ENCODE results near the gene TERC.

Gene TERC

GRCh38 chr3:169772305-169772896, 7.5 kb upstream of the TERC start:
- Histone ChIP-seq H3K36me3 (ENCODE audit: control insufficient read depth in 2 of 2, insufficient read depth in 2 of 2, low read length in 2 of 2) (peaks cover 13 to 19% of the 10 kb centered on the region in 2 donors), H3K9me3 (ENCODE audit: control insufficient read depth in 2 of 2, low read length in 2 of 2) (no peaks in the 10 kb centered on the region), H3K9ac (ENCODE audit: low read depth in 1 of 2, low read length in 2 of 2) (peak overlapping the region; percentile 95 to 99), H3K4me3 (ENCODE audit: low read length in 2 of 2) (peak overlapping the region; percentile 79 to 86), H3K27me3 (ENCODE audit: control insufficient read depth in 2 of 2, insufficient read depth in 2 of 2, low read length in 2 of 2) (no peaks in the 10 kb centered on the region), H3K4me1 (ENCODE audit: control insufficient read depth in 2 of 2, insufficient read depth in 2 of 2, low read length in 2 of 2) (peaks cover 11 to 14% of the 10 kb centered on the region in 2 donors), H3K27ac (ENCODE audit: low read depth in 2 of 2, low read length in 2 of 2) (peak overlapping the region; percentile 99 to 100)

DNA sequence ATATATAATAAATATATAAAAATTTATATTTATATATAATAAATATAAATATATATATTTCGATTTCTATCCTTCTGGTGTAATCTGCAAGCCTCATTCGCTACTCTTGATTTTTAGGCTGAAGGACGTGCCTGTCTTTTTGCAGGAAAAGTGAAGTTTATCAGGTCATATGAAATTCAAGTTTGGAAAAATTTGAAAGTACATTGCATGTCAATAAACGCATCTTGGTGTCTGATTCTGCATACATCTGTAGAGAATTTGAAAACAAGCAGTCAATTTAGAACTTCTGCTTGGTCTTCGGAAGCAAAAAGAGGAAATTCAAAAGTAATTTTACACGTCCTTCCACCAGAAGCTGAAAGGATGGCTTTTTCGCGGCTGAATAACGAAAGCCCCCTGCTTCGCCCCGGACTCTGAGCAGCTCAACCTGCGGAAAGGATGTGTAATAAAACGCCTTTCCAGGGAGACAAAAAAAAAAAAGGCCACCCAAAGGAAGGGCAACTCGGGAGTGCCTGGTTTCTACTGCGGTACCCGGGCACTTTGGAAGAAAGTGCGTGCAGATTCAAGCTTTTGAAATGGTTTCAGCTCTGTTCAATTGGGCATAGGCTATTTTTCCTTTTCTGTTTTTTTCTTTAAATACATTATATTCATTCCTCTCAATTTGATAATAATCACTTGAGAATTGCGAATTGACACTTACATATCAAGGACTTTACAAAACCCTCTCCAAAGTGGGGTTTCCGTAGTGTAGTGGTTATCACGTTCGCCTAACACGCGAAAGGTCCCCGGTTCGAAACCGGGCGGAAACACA, 6.8 kb upstream of the TERC start:
- peak overlapping the region; percentile 99 to 100 for H3K27ac ChIP-seq (ENCODE audit: low read depth in 2 of 2, low read length in 2 of 2)
- H3K27me3 ChIP-seq (ENCODE audit: control insufficient read depth in 2 of 2, insufficient read depth in 2 of 2, low read length in 2 of 2) = no peaks in the 10 kb centered on the region
- peak overlapping the region; percentile 95 to 99 for H3K9ac ChIP-seq (ENCODE audit: low read depth in 1 of 2, low read length in 2 of 2)
- peak overlapping the region; percentile 79 to 86 for H3K4me3 ChIP-seq (ENCODE audit: low read length in 2 of 2)
- H3K4me1 ChIP-seq (ENCODE audit: control insufficient read depth in 2 of 2, insufficient read depth in 2 of 2, low read length in 2 of 2) = peaks cover 11 to 14% of the 10 kb centered on the region in 2 donors
- no peaks in the 10 kb centered on the region for H3K9me3 ChIP-seq (ENCODE audit: control insufficient read depth in 2 of 2, low read length in 2 of 2)
- H3K36me3 ChIP-seq (ENCODE audit: control insufficient read depth in 2 of 2, insufficient read depth in 2 of 2, low read length in 2 of 2) = peaks cover 10 to 13% of the 10 kb centered on the region in 2 donors

DNA sequence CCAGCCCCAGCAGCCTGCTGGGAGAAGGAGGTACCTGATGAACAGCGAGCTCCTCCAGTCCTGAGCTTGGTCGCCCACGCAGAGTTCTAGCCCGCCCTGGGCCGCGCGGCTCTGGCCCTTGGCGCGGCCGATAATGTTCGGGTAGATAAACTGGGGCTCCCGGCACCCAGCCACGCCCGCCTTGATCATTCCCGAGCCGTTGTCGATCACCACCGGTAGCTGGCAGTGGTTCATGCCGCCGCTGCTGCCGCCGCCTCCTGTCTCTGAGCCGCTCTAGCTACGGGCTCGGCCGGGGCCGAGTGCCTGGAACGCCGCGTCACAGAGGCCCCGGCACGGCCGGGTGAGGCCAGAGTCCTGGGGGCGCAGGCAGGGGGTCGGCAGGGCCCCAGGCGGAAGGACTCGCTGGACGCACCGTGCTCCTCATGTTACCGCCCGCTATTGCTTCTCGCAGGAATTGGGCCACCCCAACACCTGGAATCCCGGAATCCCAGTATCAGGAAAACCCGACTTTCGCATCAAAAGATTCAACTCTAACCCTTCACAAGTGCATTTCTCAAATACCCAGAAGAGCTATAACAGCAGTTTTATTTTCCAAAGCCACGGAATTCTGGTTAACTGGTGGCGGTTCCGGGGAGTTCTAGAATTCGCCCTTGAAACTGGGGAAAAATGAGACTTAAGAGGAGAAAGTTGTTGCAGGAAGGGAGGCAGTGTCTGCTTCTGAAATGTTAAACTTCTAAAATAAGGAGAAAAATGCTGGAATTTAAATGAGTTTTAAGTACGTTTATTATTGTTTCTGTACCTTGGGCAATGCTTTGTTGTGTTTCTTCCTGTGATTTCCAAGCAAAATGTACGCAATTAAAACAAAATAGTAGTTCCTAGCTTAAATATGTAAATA, 4.7 kb upstream of the TERC start, which contains the start of gene ACTRT3:
ACTRT3 (minus strand) TSS at position 275 of the 895 bp plus-strand sequence; CDS start at position 234, 41 bp downstream.
- H3K9me3 ChIP-seq (ENCODE audit: control insufficient read depth in 2 of 2, low read length in 2 of 2) = no peaks in the 10 kb centered on the region
- peak within 1 kb of the TSS; percentile 77 to 84 for H3K9ac ChIP-seq (ENCODE audit: low read depth in 1 of 2, low read length in 2 of 2)
- no peaks in the 10 kb centered on the region for H3K36me3 ChIP-seq (ENCODE audit: control insufficient read depth in 2 of 2, insufficient read depth in 2 of 2, low read length in 2 of 2)
- peak within 1 kb of the TSS; percentile 82 to 89 for H3K4me3 ChIP-seq (ENCODE audit: low read length in 2 of 2)
- H3K27ac ChIP-seq (ENCODE audit: low read depth in 2 of 2, low read length in 2 of 2) = peak within 1 kb of the TSS; percentile 79 to 85
- peaks cover 4 to 8% of the 10 kb centered on the region in 2 donors for H3K4me1 ChIP-seq (ENCODE audit: control insufficient read depth in 2 of 2, insufficient read depth in 2 of 2, low read length in 2 of 2)
- no peaks in the 10 kb centered on the region for H3K27me3 ChIP-seq (ENCODE audit: control insufficient read depth in 2 of 2, insufficient read depth in 2 of 2, low read length in 2 of 2)

GRCh38 chr3:169764312-169764881, 463 bp downstream of the TERC start:
- Histone ChIP-seq H3K27ac (ENCODE audit: low read depth in 2 of 2, low read length in 2 of 2) (peak overlapping the region; percentile 94 to 96), H3K4me1 (ENCODE audit: control insufficient read depth in 2 of 2, insufficient read depth in 2 of 2, low read length in 2 of 2) (no peaks in the 10 kb centered on the region), H3K27me3 (ENCODE audit: control insufficient read depth in 2 of 2, insufficient read depth in 2 of 2, low read length in 2 of 2) (no peaks in the 10 kb centered on the region), H3K9me3 (ENCODE audit: control insufficient read depth in 2 of 2, low read length in 2 of 2) (no peaks in the 10 kb centered on the region), H3K36me3 (ENCODE audit: control insufficient read depth in 2 of 2, insufficient read depth in 2 of 2, low read length in 2 of 2) (no peaks in the 10 kb centered on the region), H3K9ac (ENCODE audit: low read depth in 1 of 2, low read length in 2 of 2) (peak overlapping the region; percentile 96 to 97), H3K4me3 (ENCODE audit: low read length in 2 of 2) (peak overlapping the region; percentile 91 to 93)

DNA sequence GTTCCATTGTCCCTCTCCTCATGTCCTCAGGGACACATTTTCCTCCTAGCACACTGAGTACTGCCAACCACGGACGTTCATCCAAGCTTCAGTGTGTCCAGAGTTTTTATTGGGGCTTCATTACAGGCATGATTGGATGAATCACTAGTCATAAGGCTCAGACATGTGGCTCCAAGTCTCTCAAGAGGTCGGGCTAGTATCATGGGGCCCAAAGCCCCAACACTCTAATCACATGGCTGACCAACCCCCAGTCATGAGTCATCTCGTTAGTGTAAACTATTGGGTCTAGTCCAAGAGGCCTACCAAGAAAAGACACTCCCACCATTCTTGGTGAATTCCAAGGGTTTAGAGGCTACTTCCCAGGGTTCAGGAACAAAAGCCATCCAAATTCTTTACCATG, 4.4 kb downstream of the TERC start:
- Histone ChIP-seq H3K36me3 (ENCODE audit: control insufficient read depth in 2 of 2, insufficient read depth in 2 of 2, low read length in 2 of 2) (no peaks in the 10 kb centered on the region), H3K27ac (ENCODE audit: low read depth in 2 of 2, low read length in 2 of 2) (no peak overlapping the region), H3K27me3 (ENCODE audit: control insufficient read depth in 2 of 2, insufficient read depth in 2 of 2, low read length in 2 of 2) (no peaks in the 10 kb centered on the region), H3K9me3 (ENCODE audit: control insufficient read depth in 2 of 2, low read length in 2 of 2) (no peaks in the 10 kb centered on the region), H3K4me1 (ENCODE audit: control insufficient read depth in 2 of 2, insufficient read depth in 2 of 2, low read length in 2 of 2) (peaks cover 0 to 3% of the 10 kb centered on the region in 2 donors), H3K4me3 (ENCODE audit: low read length in 2 of 2) (no peak overlapping the region), H3K9ac (ENCODE audit: low read depth in 1 of 2, low read length in 2 of 2) (no peak overlapping the region)

GRCh38 chr3:169759256-169759655, 5.6 kb downstream of the TERC start:
- H3K27ac ChIP-seq (ENCODE audit: low read depth in 2 of 2, low read length in 2 of 2) = no peak overlapping the region
- no peaks in the 10 kb centered on the region for H3K27me3 ChIP-seq (ENCODE audit: control insufficient read depth in 2 of 2, insufficient read depth in 2 of 2, low read length in 2 of 2)
- no peaks in the 10 kb centered on the region for H3K36me3 ChIP-seq (ENCODE audit: control insufficient read depth in 2 of 2, insufficient read depth in 2 of 2, low read length in 2 of 2)
- H3K4me3 ChIP-seq (ENCODE audit: low read length in 2 of 2) = no peak overlapping the region
- H3K9ac ChIP-seq (ENCODE audit: low read depth in 1 of 2, low read length in 2 of 2) = no peak overlapping the region
- no peaks in the 10 kb centered on the region for H3K9me3 ChIP-seq (ENCODE audit: control insufficient read depth in 2 of 2, low read length in 2 of 2)
- peaks cover 0 to 3% of the 10 kb centered on the region in 2 donors for H3K4me1 ChIP-seq (ENCODE audit: control insufficient read depth in 2 of 2, insufficient read depth in 2 of 2, low read length in 2 of 2)

GRCh38 chr3:169758359-169758994, 6.4 kb downstream of the TERC start:
- Histone ChIP-seq H3K27ac (ENCODE audit: low read depth in 2 of 2, low read length in 2 of 2) (no peak overlapping the region), H3K4me3 (ENCODE audit: low read length in 2 of 2) (no peak overlapping the region), H3K9me3 (ENCODE audit: control insufficient read depth in 2 of 2, low read length in 2 of 2) (no peaks in the 10 kb centered on the region), H3K4me1 (ENCODE audit: control insufficient read depth in 2 of 2, insufficient read depth in 2 of 2, low read length in 2 of 2) (peaks cover 0 to 3% of the 10 kb centered on the region in 2 donors), H3K9ac (ENCODE audit: low read depth in 1 of 2, low read length in 2 of 2) (no peak overlapping the region), H3K27me3 (ENCODE audit: control insufficient read depth in 2 of 2, insufficient read depth in 2 of 2, low read length in 2 of 2) (no peaks in the 10 kb centered on the region), H3K36me3 (ENCODE audit: control insufficient read depth in 2 of 2, insufficient read depth in 2 of 2, low read length in 2 of 2) (no peaks in the 10 kb centered on the region)

DNA sequence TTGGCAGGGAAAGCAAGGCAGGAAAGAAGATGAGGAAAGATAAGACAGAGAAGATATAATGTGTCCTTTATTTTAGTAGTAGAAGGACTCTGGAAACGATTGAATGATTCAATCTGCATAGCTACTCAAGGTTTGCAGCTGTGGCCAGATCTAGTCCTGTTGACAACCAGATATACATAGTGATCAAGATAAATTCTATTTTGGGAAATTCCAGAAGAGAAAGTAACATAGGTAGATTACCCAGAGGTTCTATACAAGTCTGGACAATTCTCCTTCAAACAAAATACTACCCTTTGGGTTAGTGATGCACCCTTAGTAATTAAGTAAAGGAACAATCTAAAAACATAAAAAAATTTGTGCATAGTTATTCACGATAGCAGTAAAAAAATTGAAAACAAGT, 9.4 kb downstream of the TERC start:
- Histone ChIP-seq H3K27me3 (ENCODE audit: control insufficient read depth in 2 of 2, insufficient read depth in 2 of 2, low read length in 2 of 2) (no peaks in the 10 kb centered on the region), H3K4me3 (ENCODE audit: low read length in 2 of 2) (no peak overlapping the region), H3K9ac (ENCODE audit: low read depth in 1 of 2, low read length in 2 of 2) (no peak overlapping the region), H3K4me1 (ENCODE audit: control insufficient read depth in 2 of 2, insufficient read depth in 2 of 2, low read length in 2 of 2) (peaks cover 0 to 3% of the 10 kb centered on the region in 2 donors), H3K27ac (ENCODE audit: low read depth in 2 of 2, low read length in 2 of 2) (no peak overlapping the region), H3K9me3 (ENCODE audit: control insufficient read depth in 2 of 2, low read length in 2 of 2) (no peaks in the 10 kb centered on the region), H3K36me3 (ENCODE audit: control insufficient read depth in 2 of 2, insufficient read depth in 2 of 2, low read length in 2 of 2) (no peaks in the 10 kb centered on the region)

DNA sequence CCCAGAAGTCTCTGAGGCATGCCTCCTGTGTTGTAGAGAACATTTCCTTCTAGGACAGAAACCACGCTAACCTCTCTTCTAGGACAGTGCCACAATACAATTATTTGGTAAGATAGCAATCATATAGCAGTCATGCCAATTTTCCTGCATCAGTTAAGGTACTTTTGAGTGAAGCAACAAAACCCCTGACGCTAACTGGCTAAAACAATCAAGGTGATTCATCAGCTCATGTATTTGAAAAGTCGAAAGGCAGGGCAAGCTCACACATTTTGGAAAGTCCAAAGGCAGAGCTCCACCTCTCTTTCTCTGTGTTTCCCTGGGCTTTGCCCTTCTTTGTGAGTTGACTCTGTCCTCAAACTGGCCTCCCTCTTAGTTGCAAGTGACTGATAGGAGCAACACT, 10.1 kb downstream of the TERC start:
- no peak overlapping the region for H3K27ac ChIP-seq (ENCODE audit: low read depth in 2 of 2, low read length in 2 of 2)

More for the DNA sequence above, 10.1 kb downstream of the TERC start:
- Histone ChIP-seq H3K4me1 (ENCODE audit: control insufficient read depth in 2 of 2, insufficient read depth in 2 of 2, low read length in 2 of 2) (peaks cover 0 to 3% of the 10 kb centered on the region in 2 donors), H3K9me3 (ENCODE audit: control insufficient read depth in 2 of 2, low read length in 2 of 2) (no peaks in the 10 kb centered on the region), H3K4me3 (ENCODE audit: low read length in 2 of 2) (no peak overlapping the region), H3K27me3 (ENCODE audit: control insufficient read depth in 2 of 2, insufficient read depth in 2 of 2, low read length in 2 of 2) (no peaks in the 10 kb centered on the region), H3K9ac (ENCODE audit: low read depth in 1 of 2, low read length in 2 of 2) (no peak overlapping the region), H3K36me3 (ENCODE audit: control insufficient read depth in 2 of 2, insufficient read depth in 2 of 2, low read length in 2 of 2) (no peaks in the 10 kb centered on the region)
